SU-DHL-6 (cell line): Measurements from ENCODE around the gene FHIP2A.

Experiments
- H2AFZ ChIP-seq: fragments of 200-600 bp; sonication (generic); 2 replicates; pipeline ENCODE4 v1.6.1; 2014; ENCODE audit warnings: low read depth, mild to moderate bottlenecking, moderate library complexity, mixed read lengths, antibody characterized with exemption, low read length; ENCODE audit not compliant: severe bottlenecking
- H3F3A ChIP-seq: fragments of 200-600 bp; shearing (Covaris generic); 2 replicates; pipeline ENCODE4 v1.6.0; 2016; ENCODE audit warnings: antibody characterized with exemption, mild to moderate bottlenecking; ENCODE audit not compliant: insufficient read depth
- H3K27ac ChIP-seq: fragments of 200-600 bp; sonication (generic); 2 replicates; pipeline ENCODE4 v1.5.1; 2016; ENCODE audit warnings: low read depth, mild to moderate bottlenecking, low read length, moderate library complexity, mixed read lengths
- H3K27me3 ChIP-seq: fragments of 200-600 bp; sonication (generic), shearing (Covaris generic); 2 replicates; pipeline ENCODE4 v1.6.0; 2014; ENCODE audit warnings: mild to moderate bottlenecking, low read length
- H3K36me3 ChIP-seq: fragments of 200-600 bp; sonication (generic); 2 replicates; pipeline ENCODE4 v1.6.1; 2014; ENCODE audit warnings: mild to moderate bottlenecking, low read length, mixed read lengths
- H3K4me2 ChIP-seq: fragments of 300-600, 200-600 bp; shearing (Covaris generic), sonication (generic); 2 replicates; pipeline ENCODE4 v1.6.0; 2014; ENCODE audit warnings: low read length, low read depth, mild to moderate bottlenecking; ENCODE audit not compliant: poor library complexity, severe bottlenecking
- H3K4me3 ChIP-seq: fragments of 200-600 bp; sonication (generic); 2 replicates; pipeline ENCODE4 v1.5.1; 2014; ENCODE audit warnings: antibody characterized with exemption, low read length, mild to moderate bottlenecking, mixed read lengths; ENCODE audit not compliant: insufficient read depth, poor library complexity, severe bottlenecking
- H3K79me2 ChIP-seq: fragments of 200-600 bp; sonication (generic); 2 replicates; pipeline ENCODE4 v1.6.1; 2014; ENCODE audit warnings: mild to moderate bottlenecking, low read length, moderate library complexity; ENCODE audit not compliant: insufficient read depth
- H3K9ac ChIP-seq: fragments of 200-600 bp; sonication (generic); 2 replicates; pipeline ENCODE4 v1.7.0; 2014; ENCODE audit warnings: mild to moderate bottlenecking, low read length
- H3K9me2 ChIP-seq: fragments of 200-600 bp; sonication (generic); replicated peaks from 2 replicates; pipeline ENCODE4 v1.6.1; 2014; ENCODE audit warnings: low read length; ENCODE audit not compliant: insufficient read depth
- H3K9me3 ChIP-seq: fragments of 200-600 bp; sonication (generic); 2 replicates; pipeline ENCODE4 v1.6.1; 2014; ENCODE audit warnings: low read length, mixed read lengths; ENCODE audit not compliant: insufficient read depth
- H4K20me1 ChIP-seq: fragments of 200-600 bp; sonication (generic); 2 replicates; pipeline ENCODE4 v1.6.1; 2014; ENCODE audit warnings: low read depth, mild to moderate bottlenecking, antibody characterized with exemption, low read length, moderate library complexity, mixed read lengths
- CTCF ChIP-seq: fragments of 200-600 bp; sonication (generic); IDR thresholded peaks from one replicate; pipeline ENCODE4 v1.5.1; 2017; ENCODE audit warnings: antibody characterized with exemption, mild to moderate bottlenecking, low read length, moderate library complexity; ENCODE audit not compliant: insufficient read depth, poor library complexity, severe bottlenecking
- EZH2phosphoT487 ChIP-seq: fragments of 200-600 bp; sonication (generic), shearing (Covaris generic); conservative IDR thresholded peaks from 2 replicates; pipeline ENCODE4 v1.6.1; 2018; ENCODE audit warnings: mild to moderate bottlenecking, antibody characterized with exemption, low read length, moderate library complexity, mixed read lengths

Gene FHIP2A

GRCh38 chr10:114850126-114850525 lies 28.5 kb downstream of the FHIP2A start:
- Histone ChIP-seq H3K9me2 (no peaks in the 10 kb centered on the region), H3K4me3 (no peak overlapping the region), H3K9me3 (no peaks in the 10 kb centered on the region), H2AFZ (no peak overlapping the region), H3K4me2 (no peak overlapping the region), H3F3A (no peaks in the 10 kb centered on the region), H3K36me3 (no peaks in the 10 kb centered on the region), H3K27ac (no peak overlapping the region), H3K9ac (no peak overlapping the region), H3K27me3 (no peaks in the 10 kb centered on the region), H3K79me2 (no peaks in the 10 kb centered on the region), H4K20me1 (no peaks in the 10 kb centered on the region; the same call in 1 of the 2 replicates)
- no peak for TF ChIP-seq CTCF
- no peak for TF ChIP-seq EZH2phosphoT487

- no peak overlapping the region for H3K4me3 ChIP-seq
- H3K79me2 ChIP-seq, result no peaks in the 10 kb centered on the region
- H3K36me3 ChIP-seq, result no peaks in the 10 kb centered on the region
- no peaks in the 10 kb centered on the region for H3F3A ChIP-seq
- no peaks in the 10 kb centered on the region; the same call in 1 of the 2 replicates for H4K20me1 ChIP-seq
- TF ChIP-seq EZH2phosphoT487 (no peak), CTCF (no peak)
- H3K9me2 ChIP-seq, result no peaks in the 10 kb centered on the region
- H3K27me3 ChIP-seq, result no peaks in the 10 kb centered on the region
- no peaks in the 10 kb centered on the region for H3K9me3 ChIP-seq
- no peak overlapping the region for H3K27ac ChIP-seq
- H3K9ac ChIP-seq, result no peak overlapping the region
- no peak overlapping the region for H3K4me2 ChIP-seq
- H2AFZ ChIP-seq, result no peak overlapping the region
These were observed 29.8 kb downstream of the FHIP2A start for GRCh38 chr10:114851336-114851735.

GRCh38 chr10:114852197-114852596 lies 30.6 kb downstream of the FHIP2A start:
- Histone ChIP-seq H3K9me2 (no peaks in the 10 kb centered on the region), H3F3A (no peaks in the 10 kb centered on the region), H3K79me2 (no peaks in the 10 kb centered on the region), H3K27ac (no peak overlapping the region), H2AFZ (no peak overlapping the region), H3K27me3 (no peaks in the 10 kb centered on the region), H3K4me2 (no peak overlapping the region), H4K20me1 (no peaks in the 10 kb centered on the region; the same call in 1 of the 2 replicates), H3K9me3 (no peaks in the 10 kb centered on the region), H3K36me3 (no peaks in the 10 kb centered on the region), H3K9ac (no peak overlapping the region), H3K4me3 (no peak overlapping the region)
- TF ChIP-seq EZH2phosphoT487, result no peak
- no peak for TF ChIP-seq CTCF
